Measurements from ENCODE around the gene EXOC4.

Gene EXOC4

GRCh38 chr7:133672866-133673265 is 420.0 kb downstream of the EXOC4 start:
- H3K4me3 ChIP-seq (replicated peaks in 1 of 2; ENCODE audit: low read depth in 2 of 2, low read length in 2 of 2): no peak overlapping the region
- no peak for TF ChIP-seq CTCF (IDR thresholded peaks at IDR 0.05; ENCODE audit: low read depth, low read length)
- DNase-seq (ENCODE audit: low read depth in 2 of 2): no peak

GRCh38 chr7:133674079-133674763 is 421.3 kb downstream of the EXOC4 start:
- DNase-seq (ENCODE audit: low read depth in 2 of 2): no peak
- TF ChIP-seq CTCF (IDR thresholded peaks at IDR 0.05; ENCODE audit: low read depth, low read length): no peak

GRCh38 chr7:133675510-133676218 is 422.8 kb downstream of the EXOC4 start:
- no peak overlapping the region for H3K4me3 ChIP-seq (replicated peaks in 1 of 2; ENCODE audit: low read depth in 2 of 2, low read length in 2 of 2)
- no peak for TF ChIP-seq CTCF (IDR thresholded peaks at IDR 0.05; ENCODE audit: low read depth, low read length)
- peak in 1 of 2 donors; percentile 50 for DNase-seq (ENCODE audit: low read depth in 2 of 2)

More at GRCh38 chr7:133674079-133674763, 421.3 kb downstream of the EXOC4 start:
- no peak overlapping the region for H3K4me3 ChIP-seq (replicated peaks in 1 of 2; ENCODE audit: low read depth in 2 of 2, low read length in 2 of 2)

GRCh38 chr7:133676805-133677370 is 424.0 kb downstream of the EXOC4 start:
- DNase-seq (ENCODE audit: low read depth in 2 of 2): peak; percentile 32 to 53
- no peak overlapping the region for H3K4me3 ChIP-seq (replicated peaks in 1 of 2; ENCODE audit: low read depth in 2 of 2, low read length in 2 of 2)
- no peak for TF ChIP-seq CTCF (IDR thresholded peaks at IDR 0.05; ENCODE audit: low read depth, low read length)

- H3K4me3 ChIP-seq (replicated peaks in 1 of 2; ENCODE audit: low read depth in 2 of 2, low read length in 2 of 2): no peak overlapping the region
- TF ChIP-seq CTCF (IDR thresholded peaks at IDR 0.05; ENCODE audit: low read depth, low read length): no peak
- no peak for DNase-seq (ENCODE audit: low read depth in 2 of 2)
These were observed 425.4 kb downstream of the EXOC4 start for GRCh38 chr7:133678137-133678814.

GRCh38 chr7:133679977-133680376 is 427.1 kb downstream of the EXOC4 start:
- DNase-seq (ENCODE audit: low read depth in 2 of 2): no peak
- TF ChIP-seq CTCF (IDR thresholded peaks at IDR 0.05; ENCODE audit: low read depth, low read length): no peak
- H3K4me3 ChIP-seq (replicated peaks in 1 of 2; ENCODE audit: low read depth in 2 of 2, low read length in 2 of 2): no peak overlapping the region

Measured in cardiac fibroblast (primary cell).